IMR-90 (cell line): ENCODE results near the gene PNMA6F. TPM values are rescaled to one million over a fixed set of nuclear protein-coding genes. Genes with fewer than 3 reads are reported as not detected.

Experiments used
- microRNA-seq, 2 experiments: library from miRNA; stranded (forward) in 1 of 2; unstranded in 1 of 2; fragments of 10-50 nt in 1 of 2; fragments of <30 nt in 1 of 2; gene quantifications in 1 of 2; microRNA quantifications in 1 of 2; one replicate each; pipeline versions ENCODE3 to v1.1.0; 2013 to 2020; ENCODE audit not compliant: insufficient read depth in 1 of 2, insufficient read length in 1 of 2, unreplicated experiment in 1 of 2
- polyA plus RNA-seq, 3 experiments: library from polyadenylated mRNA; depleted of rRNA; stranded (reverse); fragments of >200 nt; gene quantifications; 2 replicates each; pipeline ENCODE4 v1.2.3, GENCODE V29; 2012; ENCODE audit warnings: low replicate concordance in 1 of 3
- small RNA-seq, 5 experiments: library from RNA; depleted of rRNA; stranded (forward); fragments of <200 nt; gene quantifications; one replicate each; pipeline ENCODE3, GENCODE V24; 2012
- total RNA-seq: library from RNA; depleted of rRNA; stranded (reverse); fragments of >200 nt; gene quantifications from 2 replicates; pipeline ENCODE4 v1.2.3, GENCODE V29; 2012; rRNA removed

The PNMA6F gene
- total and polyA plus RNA-seq, 2 of the 4 experiments (the other 2 are of a cell fraction), result not detected

Small RNA genes within 50 kb of the gene (microRNA-seq; reads per million reads assigned to microRNA genes)
- not detected for gene AC152007.1 (ENCODE audit: insufficient read depth, insufficient read length)

Small RNA genes within 50 kb of the gene (small RNA-seq; reads per million reads assigned to genes)
- 0 reads per million in 5 experiments for gene AC152007.1

Other genes starting within 250 kb of the PNMA6F start
- 0.18 and 0.28 TPM in 2 replicates for gene PNMA6A, start 249.3 kb downstream of the PNMA6F start, total RNA-seq
- gene PNMA6A, start 249.3 kb downstream of the PNMA6F start, polyA plus RNA-seq (2012; rRNA removed), result 0.21 and 0.37 TPM in 2 replicates
- gene MAGEA1, start 142.5 kb downstream of the PNMA6F start, total RNA-seq, result not detected in 2 replicates
- not detected in 2 replicates for gene MAGEA1, start 142.5 kb downstream of the PNMA6F start, polyA plus RNA-seq (2012; rRNA removed)
- 6.6 and 8.3 TPM in 2 replicates for gene ZNF275, start 12.4 kb upstream of the PNMA6F start, total RNA-seq
- 9.4 and 9.7 TPM in 2 replicates for gene ZNF275, start 12.4 kb upstream of the PNMA6F start, polyA plus RNA-seq (2012; rRNA removed)
- not detected in 2 replicates for gene PNMA6E, start 79.6 kb upstream of the PNMA6F start, total RNA-seq
- gene PNMA6E, start 79.6 kb upstream of the PNMA6F start, polyA plus RNA-seq (2012; rRNA removed), result not detected in 2 replicates
- under 0.01 TPM in 2 replicates for gene ZFP92, start 89.7 kb upstream of the PNMA6F start, total RNA-seq
- 0.03 and 0.04 TPM in 2 replicates for gene ZFP92, start 89.7 kb upstream of the PNMA6F start, polyA plus RNA-seq (2012; rRNA removed)
- 0.36 and 0.56 TPM in 2 replicates for gene TREX2, start 124.3 kb upstream of the PNMA6F start, total RNA-seq
- gene TREX2, start 124.3 kb upstream of the PNMA6F start, polyA plus RNA-seq (2012; rRNA removed), result 0.84 and 1.1 TPM in 2 replicates
- 10.8 TPM in 2 replicates for gene HAUS7, start 148.8 kb upstream of the PNMA6F start, total RNA-seq
- 25.9 and 27.7 TPM in 2 replicates for gene HAUS7, start 148.8 kb upstream of the PNMA6F start, polyA plus RNA-seq (2012; rRNA removed)
- gene BGN, start 173.2 kb upstream of the PNMA6F start, total RNA-seq, result 10.0 and 11.3 TPM in 2 replicates
- 269 and 298 TPM in 2 replicates for gene BGN, start 173.2 kb upstream of the PNMA6F start, polyA plus RNA-seq (2012; rRNA removed)
- gene ATP2B3, start 195.9 kb upstream of the PNMA6F start, total RNA-seq, result under 0.01 TPM in 1 of 2 replicates, not detected in the other
- 0.03 and 0.06 TPM in 2 replicates for gene ATP2B3, start 195.9 kb upstream of the PNMA6F start, polyA plus RNA-seq (2012; rRNA removed)